WTC11 (cell line): ENCODE measurements around the gene TTC7B. TPM values are rescaled to one million over a fixed set of nuclear protein-coding genes. Genes with fewer than 3 reads are reported as not detected.

Source experiments
- ATAC-seq: fragments of 200-7000 bp; cut with Tn5 transposase; 2 replicates; pipeline ENCODE4 v1.10.0; 2021; ENCODE audit warnings: mild to moderate bottlenecking, moderate library complexity
- CTCF ChIA-PET: fragments of 300-600 bp; sonication (Branson Sonifier 250); formaldehyde crosslinking; loops from one replicate; lab custom pipeline; 2021; ENCODE audit warnings: antibody characterized with exemption; lab: Charles Lee
- POLR2A ChIA-PET: fragments of 350-600 bp; sonication (Branson Sonifier 250); formaldehyde crosslinking; loops from one replicate; lab custom pipeline; 2021; ENCODE audit warnings: antibody characterized with exemption; lab: Charles Lee
- DNase-seq: peaks from one replicate; pipeline ENCODE4 v3.0.0; 2021; ENCODE audit warnings: low spot score
- H3K27ac Mint-ChIP-seq: 2 replicates; pipeline ENCODE4 v1.8.0; 2021; ENCODE audit warnings: mixed read lengths
- H3K27me3 Mint-ChIP-seq: 2 replicates; pipeline ENCODE4 v1.8.0; 2021; ENCODE audit warnings: low read depth, mild to moderate bottlenecking, moderate library complexity, mixed read lengths
- H3K36me3 Mint-ChIP-seq: 2 replicates; pipeline ENCODE4 v1.8.0; 2021; ENCODE audit warnings: mixed read lengths
- H3K4me1 Mint-ChIP-seq: 2 replicates; pipeline ENCODE4 v1.8.0; 2022; ENCODE audit warnings: mixed read lengths
- H3K4me3 Mint-ChIP-seq: 2 replicates; pipeline ENCODE4 v1.8.0; 2021; ENCODE audit warnings: mild to moderate bottlenecking, moderate library complexity, mixed read lengths
- H3K9me3 Mint-ChIP-seq: 2 replicates; pipeline ENCODE4 v1.8.0; 2021; ENCODE audit warnings: mixed read lengths
- FOXP1 ChIP-seq: sonication (generic); formaldehyde crosslinking; IDR thresholded peaks from 2 replicates; pipeline ENCODE4 v1.8.0; 2022; ENCODE audit warnings: missing genetic modification reagents, mild to moderate bottlenecking, moderate library complexity, borderline replicate concordance
- NFYB ChIP-seq: sonication (generic); formaldehyde crosslinking; conservative IDR thresholded peaks from 2 replicates; pipeline ENCODE4 v1.8.0; 2022; ENCODE audit warnings: low read depth, missing genetic modification reagents
- NR2C2 ChIP-seq: sonication (generic); formaldehyde crosslinking; IDR thresholded peaks from 2 replicates; pipeline ENCODE4 v1.8.0; 2022; ENCODE audit warnings: mild to moderate bottlenecking, missing genetic modification reagents
- SOX15 ChIP-seq: fragments of 250-450 bp; sonication (Bioruptor Pico); IDR thresholded peaks from 2 replicates; pipeline ENCODE4 v1.9.0; 2021; ENCODE audit warnings: mild to moderate bottlenecking
- TCF7 ChIP-seq: sonication (generic); formaldehyde crosslinking; IDR thresholded peaks from 2 replicates; pipeline ENCODE4 v1.8.0; 2022; ENCODE audit warnings: mild to moderate bottlenecking, low read depth, missing genetic modification reagents, moderate library complexity
- ZBTB21 ChIP-seq: sonication (generic); formaldehyde crosslinking; IDR thresholded peaks from 2 replicates; pipeline ENCODE4 v1.8.1; 2023; ENCODE audit warnings: mild to moderate bottlenecking, missing genetic modification reagents, borderline replicate concordance
- ZNF423 ChIP-seq: fragments of 250-450 bp; sonication (Bioruptor Pico); IDR thresholded peaks from 2 replicates; pipeline ENCODE4 v2.1.2; 2022; ENCODE audit warnings: mild to moderate bottlenecking, moderate library complexity
- ZNF671 ChIP-seq: fragments of 250-450 bp; sonication (Bioruptor Pico); IDR thresholded peaks from 2 replicates; pipeline ENCODE4 v1.8.0; 2021; ENCODE audit warnings: mild to moderate bottlenecking
- total RNA-seq: library from RNA; stranded (reverse); gene quantifications from 3 replicates; pipeline ENCODE4 v1.2.3, GENCODE V29; 2021
- TF ChIP-seq, protein P1 (sequence below): sonication (generic); formaldehyde crosslinking; IDR thresholded peaks from 2 replicates; pipeline ENCODE4 v1.8.0; 2022; ENCODE audit warnings: mild to moderate bottlenecking, missing genetic modification reagents
- TF ChIP-seq, protein P2 (sequence below): fragments of 250-450 bp; sonication (Bioruptor Pico); IDR thresholded peaks from 2 replicates; pipeline ENCODE4 v1.9.0; 2021; ENCODE audit warnings: mild to moderate bottlenecking
- TF ChIP-seq, protein P3 (sequence below): sonication (generic); formaldehyde crosslinking; IDR thresholded peaks from 2 replicates; pipeline ENCODE4 v1.8.1; 2023; ENCODE audit warnings: mild to moderate bottlenecking, missing genetic modification reagents, moderate library complexity
- TF ChIP-seq, protein P4 (sequence below): sonication (generic); formaldehyde crosslinking; IDR thresholded peaks from 2 replicates; pipeline ENCODE4 v1.8.1; 2023; ENCODE audit warnings: mild to moderate bottlenecking, missing genetic modification reagents, moderate library complexity
- TF ChIP-seq, protein P5 (sequence below): fragments of 250-450 bp; sonication (Bioruptor Pico); conservative IDR thresholded peaks from 2 replicates; pipeline ENCODE4 v1.9.0; 2021; ENCODE audit warnings: mild to moderate bottlenecking
- TF ChIP-seq, protein P6 (sequence below): fragments of 250-450 bp; sonication (Bioruptor Pico); IDR thresholded peaks from 2 replicates; pipeline ENCODE4 v1.8.0; 2021; ENCODE audit warnings: mild to moderate bottlenecking
- TF ChIP-seq, protein P7 (sequence below): sonication (generic); formaldehyde crosslinking; IDR thresholded peaks from 2 replicates; pipeline ENCODE4 v1.8.0; 2023; ENCODE audit warnings: missing genetic modification reagents, mild to moderate bottlenecking, borderline replicate concordance
- TF ChIP-seq, protein P8 (sequence below): sonication (generic); formaldehyde crosslinking; conservative IDR thresholded peaks from 2 replicates; pipeline ENCODE4 v1.8.1; 2022; ENCODE audit warnings: mild to moderate bottlenecking, missing genetic modification reagents

The TTC7B gene
- total RNA-seq, 1 experiment from 2014 or later = 27.6 TPM

DNA sequence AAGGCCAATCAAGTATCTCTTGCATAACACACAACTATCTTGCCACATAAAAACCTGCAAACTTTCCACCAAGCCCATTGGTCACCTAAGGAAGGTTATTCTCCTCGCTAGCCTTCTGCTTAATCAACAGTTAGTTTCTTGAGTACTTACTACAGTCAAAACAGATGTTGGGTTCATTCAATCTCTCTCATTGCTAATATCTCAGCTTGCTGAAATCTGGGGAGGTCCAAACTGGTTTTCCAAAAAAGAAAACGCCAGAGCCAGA lies 74.6 kb downstream of the TTC7B start (continued):
- TF ChIP-seq, protein P1, sequence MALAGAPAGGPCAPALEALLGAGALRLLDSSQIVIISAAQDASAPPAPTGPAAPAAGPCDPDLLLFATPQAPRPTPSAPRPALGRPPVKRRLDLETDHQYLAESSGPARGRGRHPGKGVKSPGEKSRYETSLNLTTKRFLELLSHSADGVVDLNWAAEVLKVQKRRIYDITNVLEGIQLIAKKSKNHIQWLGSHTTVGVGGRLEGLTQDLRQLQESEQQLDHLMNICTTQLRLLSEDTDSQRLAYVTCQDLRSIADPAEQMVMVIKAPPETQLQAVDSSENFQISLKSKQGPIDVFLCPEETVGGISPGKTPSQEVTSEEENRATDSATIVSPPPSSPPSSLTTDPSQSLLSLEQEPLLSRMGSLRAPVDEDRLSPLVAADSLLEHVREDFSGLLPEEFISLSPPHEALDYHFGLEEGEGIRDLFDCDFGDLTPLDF = no peak
- TF ChIP-seq SOX15 = no peak
- TF ChIP-seq, protein P2, sequence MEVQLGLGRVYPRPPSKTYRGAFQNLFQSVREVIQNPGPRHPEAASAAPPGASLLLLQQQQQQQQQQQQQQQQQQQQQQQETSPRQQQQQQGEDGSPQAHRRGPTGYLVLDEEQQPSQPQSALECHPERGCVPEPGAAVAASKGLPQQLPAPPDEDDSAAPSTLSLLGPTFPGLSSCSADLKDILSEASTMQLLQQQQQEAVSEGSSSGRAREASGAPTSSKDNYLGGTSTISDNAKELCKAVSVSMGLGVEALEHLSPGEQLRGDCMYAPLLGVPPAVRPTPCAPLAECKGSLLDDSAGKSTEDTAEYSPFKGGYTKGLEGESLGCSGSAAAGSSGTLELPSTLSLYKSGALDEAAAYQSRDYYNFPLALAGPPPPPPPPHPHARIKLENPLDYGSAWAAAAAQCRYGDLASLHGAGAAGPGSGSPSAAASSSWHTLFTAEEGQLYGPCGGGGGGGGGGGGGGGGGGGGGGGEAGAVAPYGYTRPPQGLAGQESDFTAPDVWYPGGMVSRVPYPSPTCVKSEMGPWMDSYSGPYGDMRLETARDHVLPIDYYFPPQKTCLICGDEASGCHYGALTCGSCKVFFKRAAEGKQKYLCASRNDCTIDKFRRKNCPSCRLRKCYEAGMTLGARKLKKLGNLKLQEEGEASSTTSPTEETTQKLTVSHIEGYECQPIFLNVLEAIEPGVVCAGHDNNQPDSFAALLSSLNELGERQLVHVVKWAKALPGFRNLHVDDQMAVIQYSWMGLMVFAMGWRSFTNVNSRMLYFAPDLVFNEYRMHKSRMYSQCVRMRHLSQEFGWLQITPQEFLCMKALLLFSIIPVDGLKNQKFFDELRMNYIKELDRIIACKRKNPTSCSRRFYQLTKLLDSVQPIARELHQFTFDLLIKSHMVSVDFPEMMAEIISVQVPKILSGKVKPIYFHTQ (CRISPR knock-in tag) = no peak
- TF ChIP-seq, all 79 proteins: peak for 0

DNA sequence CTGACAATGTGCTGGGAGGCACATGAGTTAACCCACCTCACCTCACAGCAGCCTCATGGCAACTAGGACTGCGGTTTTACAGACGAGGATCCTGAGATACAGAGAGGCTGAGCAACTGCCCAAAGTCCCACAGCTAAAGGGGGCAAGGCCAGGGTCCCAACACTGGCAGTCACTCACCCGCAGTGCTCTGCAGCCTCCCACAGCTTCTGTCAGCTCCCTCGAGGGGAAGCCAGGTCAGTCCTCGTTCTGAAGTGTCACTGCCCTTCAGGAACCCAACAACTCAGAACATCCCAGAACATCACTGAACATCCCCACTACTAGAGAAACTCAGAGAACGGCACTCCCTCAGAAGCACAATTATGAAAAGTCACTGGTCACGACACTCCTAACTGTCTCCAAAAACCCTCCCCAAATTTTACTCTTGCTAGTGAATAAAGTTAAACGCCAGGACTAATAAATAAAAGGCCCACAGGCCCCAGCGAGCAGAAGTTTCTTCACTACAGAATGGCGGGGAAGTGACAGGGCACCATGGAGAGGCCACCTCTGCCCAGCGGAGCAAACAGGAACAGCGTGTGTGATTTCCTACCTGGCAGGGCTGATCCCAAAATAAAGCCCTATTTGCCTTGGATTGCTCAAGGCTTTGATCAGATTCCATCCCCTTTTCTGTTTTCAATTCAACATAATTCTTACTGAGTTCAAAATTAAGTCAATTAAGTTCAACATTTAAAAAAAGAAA lies 75.1 kb downstream of the TTC7B start:
- ChIA-PET POLR2A (interaction anchor here (1.0 kb wide), 1 partner anchor 13 kb away, joined by 3 read pairs; no protein-coding TSS in a partner anchor), CTCF (interaction anchor here (0.7 to 4.9 kb wide), 2 partner anchors 17 to 67 kb away, joined by 5 to 28 read pairs; no protein-coding TSS in a partner anchor)
- Mint-ChIP-seq H3K9me3 (no peaks in the 10 kb centered on the region), H3K36me3 (no peaks in the 10 kb centered on the region; the same call in 1 of the 2 replicates), H3K4me3 (no peak overlapping the region), H3K4me1 (no peaks in the 10 kb centered on the region), H3K27me3 (no peaks in the 10 kb centered on the region), H3K27ac (no peak overlapping the region)
- DNase-seq = no peak
- TF ChIP-seq TCF7 (no peak), NFYB (CRISPR knock-in tag) (no peak), ZNF671 (CRISPR knock-in tag) (no peak), ZNF423 (CRISPR knock-in tag) (no peak), FOXP1 (CRISPR knock-in tag) (no peak), ZBTB21 (CRISPR knock-in tag) (no peak), NR2C2 (CRISPR knock-in tag) (no peak)
- TF ChIP-seq, protein P3, sequence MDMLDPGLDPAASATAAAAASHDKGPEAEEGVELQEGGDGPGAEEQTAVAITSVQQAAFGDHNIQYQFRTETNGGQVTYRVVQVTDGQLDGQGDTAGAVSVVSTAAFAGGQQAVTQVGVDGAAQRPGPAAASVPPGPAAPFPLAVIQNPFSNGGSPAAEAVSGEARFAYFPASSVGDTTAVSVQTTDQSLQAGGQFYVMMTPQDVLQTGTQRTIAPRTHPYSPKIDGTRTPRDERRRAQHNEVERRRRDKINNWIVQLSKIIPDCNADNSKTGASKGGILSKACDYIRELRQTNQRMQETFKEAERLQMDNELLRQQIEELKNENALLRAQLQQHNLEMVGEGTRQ (CRISPR knock-in tag) = no peak
- TF ChIP-seq, protein P4, sequence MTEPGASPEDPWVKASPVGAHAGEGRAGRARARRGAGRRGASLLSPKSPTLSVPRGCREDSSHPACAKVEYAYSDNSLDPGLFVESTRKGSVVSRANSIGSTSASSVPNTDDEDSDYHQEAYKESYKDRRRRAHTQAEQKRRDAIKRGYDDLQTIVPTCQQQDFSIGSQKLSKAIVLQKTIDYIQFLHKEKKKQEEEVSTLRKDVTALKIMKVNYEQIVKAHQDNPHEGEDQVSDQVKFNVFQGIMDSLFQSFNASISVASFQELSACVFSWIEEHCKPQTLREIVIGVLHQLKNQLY (CRISPR knock-in tag) = no peak
- TF ChIP-seq, protein P5, sequence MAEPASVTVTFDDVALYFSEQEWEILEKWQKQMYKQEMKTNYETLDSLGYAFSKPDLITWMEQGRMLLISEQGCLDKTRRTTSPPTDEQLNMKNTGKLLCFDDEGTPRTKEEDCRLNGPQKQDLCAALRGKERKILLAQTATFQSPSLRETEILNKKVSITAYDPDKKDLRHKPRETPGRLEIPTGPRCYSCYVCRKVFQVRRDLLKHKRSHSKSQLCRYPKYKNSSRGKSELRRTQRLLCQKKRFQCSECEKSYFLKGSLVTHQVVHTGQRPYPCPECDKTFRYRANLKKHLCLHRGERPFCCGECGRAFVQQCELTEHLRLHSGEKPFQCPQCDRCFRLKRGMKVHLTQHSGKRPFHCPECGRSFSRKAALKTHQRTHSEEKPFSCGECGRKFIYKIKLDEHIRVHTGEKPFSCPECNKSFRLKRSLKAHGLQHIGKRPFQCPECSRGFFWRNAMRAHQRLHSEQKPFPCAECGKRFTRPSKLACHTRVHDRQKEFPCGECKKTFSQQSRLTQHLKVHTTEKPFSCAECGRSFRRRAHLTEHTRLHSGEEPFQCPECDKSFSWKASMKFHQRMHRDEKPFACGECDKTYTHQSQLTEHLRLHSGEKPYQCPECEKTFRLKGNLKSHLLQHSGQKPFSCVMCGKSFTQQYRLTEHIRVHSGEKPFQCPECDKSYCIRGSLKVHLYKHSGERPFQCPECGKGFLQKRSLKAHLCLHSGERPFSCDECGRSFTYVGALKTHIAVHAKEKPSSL (CRISPR knock-in tag) = no peak
- TF ChIP-seq, protein P6, sequence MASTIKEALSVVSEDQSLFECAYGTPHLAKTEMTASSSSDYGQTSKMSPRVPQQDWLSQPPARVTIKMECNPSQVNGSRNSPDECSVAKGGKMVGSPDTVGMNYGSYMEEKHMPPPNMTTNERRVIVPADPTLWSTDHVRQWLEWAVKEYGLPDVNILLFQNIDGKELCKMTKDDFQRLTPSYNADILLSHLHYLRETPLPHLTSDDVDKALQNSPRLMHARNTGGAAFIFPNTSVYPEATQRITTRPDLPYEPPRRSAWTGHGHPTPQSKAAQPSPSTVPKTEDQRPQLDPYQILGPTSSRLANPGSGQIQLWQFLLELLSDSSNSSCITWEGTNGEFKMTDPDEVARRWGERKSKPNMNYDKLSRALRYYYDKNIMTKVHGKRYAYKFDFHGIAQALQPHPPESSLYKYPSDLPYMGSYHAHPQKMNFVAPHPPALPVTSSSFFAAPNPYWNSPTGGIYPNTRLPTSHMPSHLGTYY (CRISPR knock-in tag) = no peak
- TF ChIP-seq, protein P7, sequence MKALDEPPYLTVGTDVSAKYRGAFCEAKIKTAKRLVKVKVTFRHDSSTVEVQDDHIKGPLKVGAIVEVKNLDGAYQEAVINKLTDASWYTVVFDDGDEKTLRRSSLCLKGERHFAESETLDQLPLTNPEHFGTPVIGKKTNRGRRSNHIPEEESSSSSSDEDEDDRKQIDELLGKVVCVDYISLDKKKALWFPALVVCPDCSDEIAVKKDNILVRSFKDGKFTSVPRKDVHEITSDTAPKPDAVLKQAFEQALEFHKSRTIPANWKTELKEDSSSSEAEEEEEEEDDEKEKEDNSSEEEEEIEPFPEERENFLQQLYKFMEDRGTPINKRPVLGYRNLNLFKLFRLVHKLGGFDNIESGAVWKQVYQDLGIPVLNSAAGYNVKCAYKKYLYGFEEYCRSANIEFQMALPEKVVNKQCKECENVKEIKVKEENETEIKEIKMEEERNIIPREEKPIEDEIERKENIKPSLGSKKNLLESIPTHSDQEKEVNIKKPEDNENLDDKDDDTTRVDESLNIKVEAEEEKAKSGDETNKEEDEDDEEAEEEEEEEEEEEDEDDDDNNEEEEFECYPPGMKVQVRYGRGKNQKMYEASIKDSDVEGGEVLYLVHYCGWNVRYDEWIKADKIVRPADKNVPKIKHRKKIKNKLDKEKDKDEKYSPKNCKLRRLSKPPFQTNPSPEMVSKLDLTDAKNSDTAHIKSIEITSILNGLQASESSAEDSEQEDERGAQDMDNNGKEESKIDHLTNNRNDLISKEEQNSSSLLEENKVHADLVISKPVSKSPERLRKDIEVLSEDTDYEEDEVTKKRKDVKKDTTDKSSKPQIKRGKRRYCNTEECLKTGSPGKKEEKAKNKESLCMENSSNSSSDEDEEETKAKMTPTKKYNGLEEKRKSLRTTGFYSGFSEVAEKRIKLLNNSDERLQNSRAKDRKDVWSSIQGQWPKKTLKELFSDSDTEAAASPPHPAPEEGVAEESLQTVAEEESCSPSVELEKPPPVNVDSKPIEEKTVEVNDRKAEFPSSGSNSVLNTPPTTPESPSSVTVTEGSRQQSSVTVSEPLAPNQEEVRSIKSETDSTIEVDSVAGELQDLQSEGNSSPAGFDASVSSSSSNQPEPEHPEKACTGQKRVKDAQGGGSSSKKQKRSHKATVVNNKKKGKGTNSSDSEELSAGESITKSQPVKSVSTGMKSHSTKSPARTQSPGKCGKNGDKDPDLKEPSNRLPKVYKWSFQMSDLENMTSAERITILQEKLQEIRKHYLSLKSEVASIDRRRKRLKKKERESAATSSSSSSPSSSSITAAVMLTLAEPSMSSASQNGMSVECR (CRISPR knock-in tag) = no peak
- TF ChIP-seq, protein P8, sequence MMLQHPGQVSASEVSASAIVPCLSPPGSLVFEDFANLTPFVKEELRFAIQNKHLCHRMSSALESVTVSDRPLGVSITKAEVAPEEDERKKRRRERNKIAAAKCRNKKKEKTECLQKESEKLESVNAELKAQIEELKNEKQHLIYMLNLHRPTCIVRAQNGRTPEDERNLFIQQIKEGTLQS (CRISPR knock-in tag) = no peak
- no peak for ATAC-seq
